Activated T-helper 1 cell treated with anti-CD3 and anti-CD28 coated beads, Interleukin-2, amount 50 U/mL, for 16 hours (primary cell): ENCODE data around the gene BMF.

ENCODE experiments used
- DNase-seq, 2 donors: peaks; one replicate each; pipeline ENCODE4 v3.0.0-alpha.2; 2020; ENCODE audit warnings: low read depth in 1 of 2, low spot score in 1 of 2

BMF gene

GRCh38 chr15:40067921-40068624, 40.6 kb downstream of the BMF start:
- DNase-seq = no peak

GRCh38 chr15:40066589-40066988, 42.1 kb downstream of the BMF start:
- DNase-seq = no peak

GRCh38 chr15:40065166-40065565, 43.5 kb downstream of the BMF start:
- DNase-seq = no peak

GRCh38 chr15:40064231-40064894, 44.3 kb downstream of the BMF start:
- no peak for DNase-seq

DNA sequence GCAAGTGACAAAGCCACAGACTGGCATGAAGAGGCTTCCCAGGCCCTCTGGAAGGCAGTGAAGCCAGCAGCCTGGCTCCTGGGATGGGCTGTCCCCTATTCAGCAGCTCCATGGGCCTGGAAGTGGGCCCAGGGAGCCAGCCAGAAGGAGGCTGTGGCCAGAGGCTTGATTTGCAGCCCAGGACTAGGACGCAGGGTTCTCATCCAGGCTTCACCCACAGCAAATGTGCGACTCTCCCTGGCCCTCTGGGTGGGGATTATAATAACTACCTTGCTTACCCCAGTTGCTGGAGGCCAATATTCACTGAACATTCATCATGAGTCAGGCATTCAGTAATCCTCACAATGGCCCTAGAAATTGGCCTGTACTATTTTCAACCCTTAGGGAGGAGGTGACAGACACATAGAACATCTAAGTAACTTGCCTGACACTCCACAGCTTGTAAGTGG, 45.1 kb downstream of the BMF start:
- no peak for DNase-seq

- no peak for DNase-seq
Observed at GRCh38 chr15:40062816-40063562, 45.7 kb downstream of the BMF start.

GRCh38 chr15:40061212-40061901, 47.3 kb downstream of the BMF start:
- no peak for DNase-seq

DNA sequence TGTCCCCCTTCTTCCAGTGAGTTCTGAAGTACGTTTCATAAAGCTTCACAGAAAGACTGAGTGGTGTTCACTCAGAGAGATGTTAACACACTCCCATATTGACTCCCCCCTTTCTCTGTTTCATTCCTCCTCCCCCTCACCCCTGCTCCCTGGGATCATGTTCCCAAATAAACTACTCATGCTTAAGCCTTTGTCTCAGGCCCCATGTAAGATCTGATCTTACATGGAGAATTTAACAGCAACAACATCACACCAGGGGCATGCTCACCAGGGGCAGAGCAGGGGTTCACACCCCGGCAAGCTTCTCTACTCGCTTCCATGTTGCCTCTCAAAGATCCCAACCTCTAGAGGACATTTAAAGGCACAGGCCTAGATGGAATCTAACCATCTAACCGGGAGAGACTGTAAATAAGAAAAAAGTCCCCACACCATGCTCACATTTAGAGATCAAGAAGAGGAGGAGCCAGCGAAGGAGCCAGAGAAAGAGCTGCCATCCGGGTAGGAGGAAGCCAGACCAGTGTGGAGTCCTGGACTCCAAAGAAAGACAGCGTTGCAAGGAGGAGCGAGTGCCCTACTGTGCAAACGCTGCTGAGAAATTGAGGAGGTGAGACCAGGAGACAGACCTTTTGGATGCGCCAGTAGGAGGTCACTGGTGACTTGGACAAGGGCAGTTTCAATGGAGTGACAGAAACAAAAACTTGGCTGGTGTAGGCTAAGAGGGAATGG, 48.3 kb downstream of the BMF start:
- no peak for DNase-seq

DNA sequence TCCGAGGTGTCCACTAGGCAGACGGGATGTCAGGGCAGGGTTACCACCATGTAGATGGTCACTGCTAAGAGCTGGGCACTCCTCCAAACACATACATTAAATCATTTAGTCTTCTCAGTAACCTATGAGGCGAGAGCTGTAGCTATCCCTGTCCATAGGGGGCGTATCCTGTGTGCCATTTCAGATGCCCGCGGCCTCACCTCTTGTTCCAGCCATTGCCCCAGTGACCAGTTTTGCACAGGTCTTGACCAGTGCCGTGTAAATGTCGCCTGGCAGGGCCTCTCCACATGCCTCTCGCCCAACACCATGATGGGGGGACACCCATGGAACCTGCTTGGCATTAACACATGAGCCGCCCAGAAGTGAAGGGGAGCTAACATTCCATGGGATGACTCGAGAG, 48.9 kb downstream of the BMF start:
- DNase-seq = no peak

- DNase-seq = no peak
Observed at GRCh38 chr15:40058476-40059140, 50.1 kb downstream of the BMF start.

- no peak for DNase-seq
Observed at GRCh38 chr15:40055576-40056293, 52.9 kb downstream of the BMF start.

- DNase-seq = no peak
Observed at GRCh38 chr15:40054855-40055575, 53.7 kb downstream of the BMF start.

- no peak for DNase-seq
Observed at GRCh38 chr15:40054605-40054854, 54.1 kb downstream of the BMF start.

DNA sequence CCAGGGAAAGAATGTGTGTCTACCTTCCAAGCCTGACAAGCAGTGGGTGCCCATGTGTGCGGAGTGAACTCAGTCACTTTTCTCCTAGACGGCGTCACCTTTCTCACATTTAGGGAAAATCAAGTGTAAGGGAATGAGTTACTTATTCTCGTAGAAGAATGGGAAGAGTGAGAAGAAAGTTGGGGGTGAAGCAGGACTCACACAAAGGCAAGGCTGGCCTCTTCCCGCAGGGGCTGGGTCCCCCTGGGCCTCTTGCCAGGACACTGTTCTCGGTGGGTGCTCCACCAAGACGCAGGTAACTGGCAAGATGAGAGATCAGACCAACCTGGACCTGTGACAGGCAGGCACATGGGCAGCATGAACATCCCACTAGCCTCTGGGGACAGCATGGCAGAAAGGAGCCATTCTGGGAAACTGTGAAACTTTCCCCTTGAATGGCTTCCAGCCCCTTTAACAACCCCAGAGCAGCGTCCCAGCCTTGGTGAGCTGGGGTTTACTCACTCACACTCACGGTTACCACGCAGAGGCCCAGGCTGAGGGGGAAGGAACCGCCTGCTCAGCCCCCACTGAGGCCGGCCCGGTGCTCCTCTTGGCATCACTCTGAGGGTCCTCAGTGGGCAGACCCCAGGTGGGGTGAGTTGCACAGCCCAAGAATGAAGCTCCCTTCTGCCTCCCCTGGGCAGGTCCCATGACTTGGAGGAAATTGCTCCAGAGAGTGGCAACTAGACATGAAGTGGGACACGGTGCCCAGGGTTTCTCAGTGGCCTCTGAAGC, 54.7 kb downstream of the BMF start:
- no peak for DNase-seq

DNA sequence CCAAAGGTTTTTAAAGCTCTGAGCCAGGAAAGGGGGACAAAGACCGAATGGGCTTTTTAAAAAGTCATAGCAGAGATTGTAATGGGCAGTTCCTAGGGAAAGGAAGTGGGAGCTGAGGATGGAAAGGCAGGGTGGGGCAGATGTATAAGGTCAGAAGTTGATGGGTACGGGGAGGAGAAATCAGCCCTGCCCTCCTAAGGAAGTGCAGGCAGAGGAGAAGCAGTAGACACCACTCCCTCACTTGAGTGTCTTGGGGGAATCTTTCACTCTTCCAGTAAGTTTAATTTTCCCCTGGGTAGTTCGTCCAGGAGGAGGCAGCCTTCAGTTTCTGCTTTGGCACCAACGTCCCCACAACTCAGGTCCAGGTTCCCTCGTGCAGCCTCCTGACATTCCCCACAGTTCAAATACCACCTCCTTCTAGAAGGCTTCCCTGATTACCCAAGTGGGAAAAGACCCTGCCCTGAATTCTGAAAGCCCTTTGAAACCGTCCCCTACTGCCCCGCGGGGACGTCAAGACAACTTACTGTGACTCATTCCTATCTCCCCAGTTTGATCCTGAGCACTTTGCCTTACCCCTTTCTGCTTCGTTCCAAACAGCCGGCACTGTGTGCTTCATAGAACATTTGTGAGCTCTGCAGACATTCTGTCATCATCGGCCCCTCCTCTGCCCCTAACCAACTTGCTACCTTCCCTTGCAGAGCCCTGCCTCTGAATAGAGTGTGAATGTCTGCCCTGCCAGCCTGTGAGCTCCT, 55.4 kb downstream of the BMF start:
- DNase-seq = no peak

DNA sequence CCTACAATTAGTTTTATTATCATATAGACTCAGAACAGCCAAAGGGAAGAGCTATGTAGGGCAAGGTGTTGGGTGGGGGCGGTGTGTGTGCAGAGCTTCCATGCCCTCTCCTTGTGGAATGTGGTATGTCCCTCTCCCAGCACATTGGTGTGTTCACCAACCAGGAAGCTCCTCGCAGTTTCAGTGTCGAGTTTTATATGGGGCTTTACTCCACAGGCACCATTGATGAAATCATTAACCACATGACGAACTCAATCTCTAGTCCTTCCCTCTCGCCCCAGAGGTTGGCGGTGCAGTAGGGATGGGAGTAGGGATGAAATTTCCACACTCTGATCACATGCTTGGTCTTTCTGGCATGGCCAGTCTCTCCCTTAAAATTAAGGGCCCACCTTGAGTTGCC, 56.1 kb downstream of the BMF start:
- no peak for DNase-seq

DNA sequence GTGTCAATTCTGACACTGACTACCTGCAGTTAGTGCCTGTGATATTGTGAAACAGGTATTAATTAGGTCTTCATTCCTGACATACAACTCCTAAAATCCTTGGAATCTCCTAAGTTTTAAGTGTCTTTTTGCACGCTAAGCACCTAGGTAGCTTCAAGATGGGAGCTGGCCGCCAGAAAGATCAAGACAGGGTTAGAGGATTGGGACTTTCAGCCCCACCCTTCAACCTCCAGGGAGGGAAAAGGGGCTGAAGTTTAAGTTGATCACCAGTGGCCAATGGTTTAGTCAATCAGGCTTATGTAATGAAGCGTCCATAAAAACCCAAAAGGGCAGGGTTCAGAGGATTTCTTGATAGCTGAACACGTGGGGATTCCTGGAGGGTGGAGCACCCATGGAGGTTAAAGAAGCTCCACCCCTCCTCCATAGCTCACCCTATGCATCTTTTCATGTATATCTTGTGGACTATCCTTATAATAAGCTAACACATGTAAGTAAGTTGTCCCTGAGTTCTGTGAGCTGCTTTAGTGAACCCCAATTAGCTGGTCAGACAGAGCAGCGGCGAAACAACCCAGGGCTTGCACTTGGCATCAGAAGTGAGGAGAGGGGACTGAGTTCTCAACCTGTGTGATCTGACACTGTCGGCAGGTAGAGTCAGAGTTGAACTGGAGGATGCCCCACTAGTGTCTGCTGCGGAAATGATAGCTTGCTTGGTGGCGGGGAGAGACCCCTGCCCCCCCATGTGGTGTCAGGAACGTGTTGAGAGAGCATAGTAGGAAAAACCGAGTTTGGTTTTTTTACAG, 56.9 kb downstream of the BMF start:
- no peak for DNase-seq
